Measurements from ENCODE around the gene SLC12A4. TPM values are rescaled to one million over a fixed set of nuclear protein-coding genes. Genes with fewer than 3 reads are reported as not detected.
"Not testable (repeated sequence)": the region's sequence is repeated elsewhere in the genome, so short reads cannot be mapped to it uniquely, and the experiment has no call there.

SLC12A4 gene
- total RNA-seq, 1 donor from 2014 or later = 95.5 TPM

DNA sequence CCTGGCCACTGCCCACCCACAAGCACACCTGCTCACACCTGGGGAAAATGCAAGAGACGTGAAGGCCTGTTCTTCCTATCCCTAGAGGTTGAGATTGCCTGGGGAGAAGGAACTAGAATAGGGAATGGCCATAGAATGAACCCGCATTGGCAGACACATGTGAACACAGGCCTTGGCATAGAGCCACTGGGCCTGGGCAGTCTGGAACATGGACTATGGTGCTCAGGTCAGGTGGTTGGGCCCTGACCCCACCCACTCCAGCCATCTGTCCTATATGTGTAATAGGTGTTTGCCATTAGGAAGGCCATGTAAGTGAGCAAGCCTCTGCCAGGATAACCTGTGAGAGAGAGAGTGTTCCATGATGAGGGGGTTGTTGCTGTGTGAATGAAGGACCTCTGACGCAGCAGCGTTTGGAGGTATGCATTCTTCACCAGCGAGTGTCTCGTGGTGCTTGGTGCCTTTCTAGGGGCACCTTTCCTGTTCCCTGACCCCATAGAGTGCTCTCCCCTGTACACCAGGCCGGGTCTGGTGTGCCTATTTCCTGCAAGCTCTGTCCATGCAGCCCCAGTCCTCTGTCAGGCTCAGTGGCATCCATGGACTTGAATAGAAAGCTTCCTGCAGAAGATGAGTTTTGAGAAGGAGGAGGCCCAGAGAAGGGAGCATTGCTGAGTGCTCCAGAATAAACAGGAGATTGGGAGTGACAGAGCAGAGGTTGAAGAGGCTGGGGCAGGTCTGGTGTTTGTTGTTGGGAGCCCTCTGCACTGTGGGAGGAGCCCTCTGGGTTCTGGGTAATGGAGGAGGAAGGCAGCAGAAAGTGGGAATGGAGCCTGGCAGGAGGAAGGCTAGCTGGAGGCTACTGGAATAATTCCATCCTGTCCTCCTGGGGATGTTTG is 52.4 kb downstream of the SLC12A4 start:
- intact Hi-C loops (cut with micrococcal nuclease) = no loop called here
- ATAC-seq = peak; percentile 27
- peak; percentile 50 for DNase-seq

DNA sequence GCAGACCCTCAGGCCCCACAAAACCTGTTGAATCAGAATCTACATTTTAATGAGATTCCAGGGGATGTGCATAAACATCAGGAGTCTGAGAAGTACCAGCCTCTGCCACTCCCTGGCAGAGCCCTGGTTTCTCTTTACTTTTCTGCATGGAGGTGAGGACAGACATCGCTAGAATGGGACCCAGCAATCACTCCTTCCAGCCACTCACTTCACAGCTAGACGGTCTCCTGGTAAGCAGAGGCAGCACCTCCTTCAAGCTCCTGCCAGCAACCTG is 53.0 kb downstream of the SLC12A4 start:
- intact Hi-C loops (cut with micrococcal nuclease); ATAC-seq; DNase-seq: not testable (repeated sequence)

DNA sequence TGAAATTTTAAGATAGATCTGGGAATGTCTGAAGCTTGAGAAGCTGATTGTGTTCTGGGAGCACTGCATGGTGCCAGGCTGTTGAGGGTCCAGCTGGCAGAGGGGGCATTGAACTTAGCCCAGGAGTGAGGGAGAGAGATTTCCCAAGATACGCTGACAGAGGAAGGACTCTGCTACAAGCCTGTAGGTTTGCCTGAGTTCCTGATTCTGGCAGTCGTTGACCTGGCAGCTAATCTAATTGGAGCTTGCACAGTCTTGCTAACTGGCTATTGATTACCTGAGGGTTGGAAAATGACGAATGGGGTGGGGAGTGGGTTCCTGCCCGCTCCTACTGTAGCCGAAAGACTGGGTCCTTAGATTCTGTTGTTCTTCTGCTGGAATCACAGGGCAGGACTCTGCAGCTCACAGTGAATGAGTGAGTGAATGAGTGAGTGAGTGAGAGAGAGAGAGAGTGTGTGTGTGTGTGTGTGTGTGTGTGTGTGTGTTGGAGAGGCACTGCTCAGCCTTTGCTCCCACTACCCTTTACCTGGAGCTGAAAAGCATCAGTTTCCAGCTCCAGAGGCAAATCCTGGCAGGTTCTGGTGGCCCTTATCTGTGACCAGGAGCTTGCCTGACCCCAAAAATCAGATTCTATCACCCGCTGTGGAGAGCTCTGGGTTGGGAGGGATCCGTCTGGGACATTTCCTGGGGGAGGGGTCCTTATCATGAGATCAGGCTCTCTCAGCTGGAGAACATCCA is 53.5 kb downstream of the SLC12A4 start:
- DNase-seq (no peak), ATAC-seq (no peak)
- intact Hi-C loops (cut with micrococcal nuclease) = no loop called here

DNA sequence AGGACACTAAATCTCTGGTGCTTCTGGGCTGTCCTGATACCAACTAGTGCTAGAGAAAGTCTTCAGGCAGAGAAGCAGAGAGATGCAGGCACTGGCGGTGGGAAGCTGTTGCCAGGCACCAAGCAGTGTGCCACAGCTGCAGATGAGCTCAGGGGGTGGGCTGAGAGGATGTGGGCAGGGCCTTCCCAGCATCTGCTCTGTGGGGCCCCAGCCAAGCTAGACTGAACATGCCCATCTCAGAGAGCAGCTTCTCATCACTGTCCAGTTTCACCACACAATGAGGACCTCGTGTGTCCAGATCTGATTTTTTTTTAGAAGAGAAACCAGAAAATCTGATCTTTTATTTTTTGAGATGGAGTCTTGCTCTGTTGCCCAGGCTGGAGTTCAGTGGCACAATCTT is 58.3 kb downstream of the SLC12A4 start:
- DNase-seq = no peak
- ATAC-seq = no peak
- intact Hi-C loops (cut with micrococcal nuclease) = no loop called here

DNA sequence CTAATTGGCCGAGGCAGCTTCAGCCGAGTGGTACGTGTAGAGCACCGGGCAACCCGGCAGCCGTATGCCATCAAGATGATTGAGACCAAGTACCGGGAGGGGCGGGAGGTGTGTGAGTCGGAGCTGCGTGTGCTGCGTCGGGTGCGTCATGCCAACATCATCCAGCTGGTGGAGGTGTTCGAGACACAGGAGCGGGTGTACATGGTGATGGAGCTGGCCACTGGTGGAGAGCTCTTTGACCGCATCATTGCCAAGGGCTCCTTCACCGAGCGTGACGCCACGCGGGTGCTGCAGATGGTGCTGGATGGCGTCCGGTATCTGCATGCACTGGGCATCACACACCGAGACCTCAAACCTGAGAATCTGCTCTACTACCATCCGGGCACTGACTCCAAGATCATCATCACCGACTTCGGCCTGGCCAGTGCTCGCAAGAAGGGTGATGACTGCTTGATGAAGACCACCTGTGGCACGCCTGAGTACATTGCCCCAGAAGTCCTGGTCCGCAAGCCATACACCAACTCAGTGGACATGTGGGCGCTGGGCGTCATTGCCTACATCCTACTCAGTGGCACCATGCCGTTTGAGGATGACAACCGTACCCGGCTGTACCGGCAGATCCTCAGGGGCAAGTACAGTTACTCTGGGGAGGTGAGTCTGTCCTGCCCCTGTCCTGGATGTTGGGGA is 59.2 kb downstream of the SLC12A4 start:
- ATAC-seq (peak; percentile 14), DNase-seq (no peak)
- intact Hi-C loops (cut with micrococcal nuclease) = no loop called here

DNA sequence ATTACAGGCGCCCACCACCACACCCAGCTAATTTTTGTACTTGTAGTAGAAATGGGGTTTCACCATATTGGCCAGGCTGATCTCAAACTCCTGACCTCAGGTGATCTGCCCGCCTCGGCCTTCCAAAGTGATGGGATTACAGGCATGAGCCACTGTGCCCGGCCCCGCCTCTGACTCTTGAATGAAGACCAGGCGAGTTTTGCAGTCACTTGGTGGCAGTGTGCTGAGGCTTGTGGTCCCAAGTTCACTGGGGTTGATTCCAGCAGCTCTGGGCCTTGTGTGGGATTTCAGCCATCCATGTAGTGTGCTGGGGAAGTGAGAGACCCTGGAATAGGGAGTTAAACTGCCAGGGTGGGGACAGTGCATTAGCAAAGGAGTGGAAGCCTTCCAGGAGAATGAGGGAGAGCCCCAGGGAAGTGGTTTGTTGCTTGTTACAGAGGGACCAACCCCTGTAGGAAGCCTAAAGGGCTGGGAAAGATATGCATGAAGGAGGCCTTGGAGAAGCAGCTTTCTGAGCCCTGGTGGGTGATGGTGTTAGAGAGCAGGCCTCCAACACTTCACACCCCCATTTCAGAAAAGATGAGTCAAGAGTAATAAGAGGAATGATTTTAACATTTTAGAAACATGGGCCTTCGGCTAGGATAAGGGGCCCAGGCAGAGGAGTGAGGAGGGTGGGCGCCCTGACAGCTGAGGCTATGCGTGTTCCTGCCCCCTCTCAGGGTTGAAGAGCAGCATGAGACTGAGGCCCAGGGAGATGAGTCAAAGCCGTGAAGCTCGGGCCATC is 60.8 kb downstream of the SLC12A4 start:
- intact Hi-C loops (cut with micrococcal nuclease) = no loop called here
- DNase-seq = no peak
- no peak for ATAC-seq

DNA sequence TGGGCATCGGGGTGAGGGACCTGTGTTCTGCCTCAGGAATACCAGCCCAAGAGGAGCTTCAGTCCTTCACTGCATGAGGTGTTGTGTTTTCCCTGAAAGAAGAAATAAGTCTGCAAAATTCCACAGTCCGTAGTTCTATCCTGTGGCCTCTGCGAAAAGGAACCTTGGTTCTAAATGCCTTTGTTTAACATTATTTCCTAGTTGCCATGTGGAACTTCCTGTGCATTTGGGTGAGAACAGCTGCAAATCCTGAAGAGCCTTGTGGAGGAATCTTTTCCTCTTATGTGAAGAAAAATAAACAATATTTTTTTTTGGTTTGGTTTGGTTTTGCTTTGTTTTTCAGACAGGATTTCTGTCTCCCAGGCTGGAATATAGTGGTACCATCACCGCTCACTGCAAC is 65.6 kb downstream of the SLC12A4 start:
- DNase-seq = no peak
- intact Hi-C loops (cut with micrococcal nuclease) = no loop called here
- ATAC-seq = no peak

DNA sequence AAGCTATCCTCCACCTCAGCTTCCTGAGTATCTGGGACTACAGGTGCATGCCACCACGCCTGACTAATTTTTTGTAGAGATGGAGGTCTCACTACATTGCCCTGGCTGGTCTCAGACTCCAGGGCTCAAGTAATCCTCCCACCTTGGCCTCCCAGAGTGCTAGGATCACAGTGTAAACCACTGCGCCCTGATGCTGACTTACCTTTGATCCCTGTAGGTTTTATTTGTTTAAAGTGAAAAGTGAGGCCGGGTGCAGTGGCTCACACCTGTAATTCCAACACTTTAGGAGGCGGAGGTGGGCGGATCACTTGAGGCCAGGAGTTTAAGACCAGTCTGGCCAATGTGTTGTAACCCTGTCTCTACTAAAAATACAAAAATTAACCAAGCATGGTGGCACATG is 66.7 kb downstream of the SLC12A4 start:
- intact Hi-C loops (cut with micrococcal nuclease) = no loop called here
- no peak for DNase-seq
- ATAC-seq = no peak

DNA sequence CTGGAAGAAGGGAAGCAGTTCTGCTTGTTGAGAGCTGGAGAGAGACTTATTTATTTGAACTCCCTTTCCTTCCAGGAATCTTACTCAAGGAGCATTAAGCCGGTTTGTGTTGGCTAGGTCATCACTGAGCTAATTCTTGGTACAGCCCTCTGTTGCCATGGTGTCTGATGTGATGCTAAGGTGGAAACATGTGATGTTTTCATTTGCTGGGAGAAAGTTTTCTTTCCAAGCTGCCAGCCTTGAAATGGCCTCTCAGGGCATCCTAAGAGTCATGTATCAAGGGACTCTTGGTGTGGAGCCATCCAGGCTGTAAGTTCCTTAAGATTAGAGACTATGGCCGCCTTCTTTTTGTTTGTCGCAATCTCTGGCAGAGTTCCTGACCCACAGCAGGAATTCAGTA is 71.2 kb downstream of the SLC12A4 start:
- intact Hi-C loops (cut with micrococcal nuclease) = no loop called here
- DNase-seq (no peak), ATAC-seq (no peak)

DNA sequence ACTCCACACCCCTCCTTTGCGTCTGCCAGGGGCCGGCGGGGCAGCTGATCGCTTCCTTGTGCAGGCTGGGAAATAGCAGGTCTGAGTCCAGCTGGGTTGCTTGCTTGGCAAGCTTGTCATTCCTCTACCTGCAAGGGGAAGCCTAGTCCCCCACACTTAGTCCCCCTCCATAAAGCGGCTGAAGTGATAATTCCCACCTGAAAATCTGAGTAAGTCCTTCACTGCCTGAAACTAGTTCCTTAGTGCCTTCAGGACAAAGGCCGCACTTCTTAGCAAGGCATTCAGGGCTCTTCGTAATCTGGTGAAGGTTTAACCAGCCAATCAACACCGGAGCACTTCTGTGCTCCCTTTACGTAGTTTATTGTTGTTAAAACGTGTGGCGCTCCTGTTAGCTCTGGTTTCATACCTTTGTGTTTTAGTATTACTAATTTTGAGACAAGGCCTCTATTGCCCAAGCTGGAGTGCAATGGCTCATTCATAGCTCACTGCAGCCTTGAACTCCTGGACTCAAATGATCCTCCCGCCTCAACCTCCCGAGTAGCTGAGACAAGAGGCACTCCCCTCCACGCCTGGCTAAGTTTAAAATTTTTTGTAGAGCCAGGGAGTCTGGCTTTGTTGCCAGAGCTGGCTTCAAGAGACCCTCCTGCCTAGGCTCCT is 74.6 kb downstream of the SLC12A4 start:
- intact Hi-C loops (cut with micrococcal nuclease) = no loop called here
- no peak for DNase-seq
- no peak for ATAC-seq

Other genes with a start within 250 kb of the SLC12A4 start
- 8.1 TPM for gene GFOD2, start 249.3 kb downstream of the SLC12A4 start, total RNA-seq
- 11.8 TPM for gene RANBP10, start 162.1 kb downstream of the SLC12A4 start, total RNA-seq
- gene TSNAXIP1, start 161.7 kb downstream of the SLC12A4 start, total RNA-seq = 0.37 TPM
- gene THAP11, start 126.3 kb downstream of the SLC12A4 start, total RNA-seq = 32.6 TPM
- 84.4 TPM for gene NUTF2, start 121.7 kb downstream of the SLC12A4 start, total RNA-seq
- gene CENPT, start 120.9 kb downstream of the SLC12A4 start, total RNA-seq = 20.8 TPM
- gene EDC4, start 95.6 kb downstream of the SLC12A4 start, total RNA-seq = 31.8 TPM
- not detected for gene NRN1L, start 83.8 kb downstream of the SLC12A4 start, total RNA-seq
- gene PSKH1, start 75.4 kb downstream of the SLC12A4 start, total RNA-seq = 18.1 TPM
- gene CTRL, start 36.8 kb downstream of the SLC12A4 start, total RNA-seq = 0.37 TPM
- 54.1 TPM for gene PSMB10, start 31.8 kb downstream of the SLC12A4 start, total RNA-seq
- 21.9 TPM for gene LCAT, start 24.5 kb downstream of the SLC12A4 start, total RNA-seq
- not detected for gene DPEP3, start 11.9 kb upstream of the SLC12A4 start, total RNA-seq
- gene DPEP2, start 30.8 kb upstream of the SLC12A4 start, total RNA-seq = 2.2 TPM
- gene DPEP2NB, start 47.3 kb upstream of the SLC12A4 start, total RNA-seq = not detected
- 7.7 TPM for gene DDX28, start 54.6 kb upstream of the SLC12A4 start, total RNA-seq
- gene DUS2, start 54.6 kb upstream of the SLC12A4 start, total RNA-seq = 4.9 TPM
- 24.7 TPM for gene NFATC3, start 116.7 kb upstream of the SLC12A4 start, total RNA-seq